Measurements from ENCODE around the gene PDLIM1. TPM values are rescaled to one million over a fixed set of nuclear protein-coding genes. Genes with fewer than 3 reads are reported as not detected.
"Not testable (repeated sequence)": the region's sequence is repeated elsewhere in the genome, so short reads cannot be mapped to it uniquely, and the experiment has no call there.

PDLIM1 gene
- total RNA-seq, 1 donor from 2014 or later, result 2.6 TPM

- H3K27ac Mint-ChIP-seq, result no peak overlapping the region
- DNase-seq (ENCODE audit: low spot score), result no peak
- H3K4me3 Mint-ChIP-seq, result no peak overlapping the region
- H3K9me3 Mint-ChIP-seq, result no peaks in the 10 kb centered on the region
- no peaks in the 10 kb centered on the region for H3K4me1 Mint-ChIP-seq (ENCODE audit: low read depth)
- no peaks in the 10 kb centered on the region for H3K36me3 Mint-ChIP-seq (ENCODE audit: low read depth)
- peaks cover 2% of the 10 kb centered on the region for H3K27me3 Mint-ChIP-seq (ENCODE audit: insufficient read depth)
- intact Hi-C loops (cut with micrococcal nuclease), result no loop called here
These were observed 79.1 kb downstream of the PDLIM1 start for GRCh38 chr10:95211606-95212279.

DNA sequence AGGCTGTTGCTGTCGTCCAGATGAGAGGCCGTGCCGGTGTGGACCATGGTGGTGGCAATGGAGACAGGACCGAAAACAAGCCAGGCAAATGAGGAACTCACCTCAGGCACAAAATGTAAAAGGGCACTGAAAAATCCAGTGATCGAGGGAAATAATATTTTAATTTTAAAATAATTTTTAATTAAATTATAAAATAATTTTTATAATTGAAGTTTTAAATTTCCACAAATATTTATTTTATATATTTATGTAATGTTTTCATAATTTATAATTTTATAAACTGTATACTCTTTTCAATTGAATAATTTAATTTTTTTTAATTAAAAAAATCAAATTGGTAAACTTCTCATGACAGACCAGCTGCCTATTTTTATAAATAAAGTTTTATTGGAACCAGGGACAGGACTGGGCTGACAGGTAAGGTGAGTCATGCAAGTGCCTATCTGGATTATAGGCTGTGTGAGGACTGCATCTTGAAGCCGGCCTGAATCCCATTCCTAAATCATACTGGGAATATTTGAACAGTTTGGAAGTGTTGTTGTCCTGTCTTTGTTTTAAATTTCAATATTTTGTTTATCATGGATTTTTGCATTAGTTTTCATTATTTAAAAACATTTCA lies 81.2 kb downstream of the PDLIM1 start:
- Mint-ChIP-seq H3K27me3 (ENCODE audit: insufficient read depth) (no peaks in the 10 kb centered on the region), H3K9me3 (no peaks in the 10 kb centered on the region), H3K4me3 (no peak overlapping the region), H3K36me3 (ENCODE audit: low read depth) (no peaks in the 10 kb centered on the region), H3K27ac (no peak overlapping the region), H3K4me1 (ENCODE audit: low read depth) (no peaks in the 10 kb centered on the region)
- DNase-seq (ENCODE audit: low spot score), result no peak
- intact Hi-C loops (cut with micrococcal nuclease), result loop anchor here (2.0 kb wide), 1 partner anchor 153 kb away; no protein-coding TSS in a partner anchor

DNA sequence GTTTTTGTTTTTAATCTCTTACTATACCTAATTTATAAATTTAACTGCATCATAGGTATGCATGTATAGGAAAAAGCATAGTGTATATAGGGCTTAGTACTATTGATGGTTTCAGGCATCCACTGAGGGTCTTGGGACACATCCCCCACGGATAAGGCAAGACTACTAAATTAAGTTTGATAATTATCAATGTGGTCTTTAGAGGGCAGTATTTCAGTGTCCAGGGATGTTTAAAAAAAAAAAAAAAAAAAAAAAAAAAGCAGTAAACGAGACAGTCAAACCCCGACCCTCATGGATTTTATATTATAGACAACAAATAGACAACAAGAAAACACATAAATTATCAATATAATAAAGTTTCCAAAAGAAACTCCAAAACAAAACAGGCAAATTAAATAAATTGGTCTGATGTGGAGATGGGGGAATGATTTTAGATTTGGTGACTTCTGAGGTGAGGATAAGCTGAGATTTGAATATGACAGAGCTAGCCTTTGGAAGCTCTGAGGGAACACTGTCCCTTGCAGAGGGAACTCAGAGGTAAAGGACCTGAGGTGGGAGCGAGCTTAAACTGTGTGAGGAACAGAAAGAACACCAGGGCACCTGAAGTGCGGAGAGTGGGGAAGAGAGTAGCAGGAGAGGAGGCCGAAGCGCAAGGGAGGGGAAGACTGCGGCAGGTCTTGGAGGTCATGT lies 82.0 kb downstream of the PDLIM1 start:
- Mint-ChIP-seq H3K4me3 (no peak overlapping the region), H3K9me3 (no peaks in the 10 kb centered on the region), H3K4me1 (ENCODE audit: low read depth) (no peaks in the 10 kb centered on the region), H3K27me3 (ENCODE audit: insufficient read depth) (no peaks in the 10 kb centered on the region), H3K27ac (no peak overlapping the region), H3K36me3 (ENCODE audit: low read depth) (no peaks in the 10 kb centered on the region)
- intact Hi-C loops (cut with micrococcal nuclease), result loop anchor here (1.0 to 2.0 kb wide), 2 partner anchors 34 to 154 kb away; no protein-coding TSS in a partner anchor
- DNase-seq (ENCODE audit: low spot score), result no peak

GRCh38 chr10:95202865-95203264 lies 87.9 kb downstream of the PDLIM1 start:
- H3K9me3 Mint-ChIP-seq; H3K27me3 Mint-ChIP-seq (ENCODE audit: insufficient read depth); H3K36me3 Mint-ChIP-seq (ENCODE audit: low read depth); H3K27ac Mint-ChIP-seq; intact Hi-C loops (cut with micrococcal nuclease); DNase-seq (ENCODE audit: low spot score); H3K4me3 Mint-ChIP-seq; H3K4me1 Mint-ChIP-seq (ENCODE audit: low read depth): not testable (repeated sequence)

DNA sequence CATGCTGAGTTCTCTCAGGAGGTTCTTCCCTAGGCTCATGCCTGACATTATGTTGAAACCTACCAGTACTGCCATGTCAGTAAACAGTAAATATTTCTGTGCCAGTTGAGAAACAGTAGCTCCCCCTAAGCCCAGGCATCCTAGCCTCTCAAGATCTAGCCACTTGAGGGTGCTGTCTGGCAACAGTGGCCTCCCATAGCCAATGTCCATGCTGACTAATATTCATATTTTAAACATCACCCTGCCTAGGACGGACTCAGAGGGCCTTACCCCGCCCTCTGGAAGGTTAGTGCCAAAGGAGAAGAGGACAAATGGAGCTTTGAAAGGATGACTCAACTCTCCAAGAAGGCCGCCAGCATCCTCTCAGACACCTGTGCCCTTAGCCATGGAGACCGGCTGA lies 89.1 kb downstream of the PDLIM1 start:
- H3K9me3 Mint-ChIP-seq, result no peaks in the 10 kb centered on the region
- H3K4me1 Mint-ChIP-seq (ENCODE audit: low read depth), result no peaks in the 10 kb centered on the region
- DNase-seq (ENCODE audit: low spot score), result no peak
- intact Hi-C loops (cut with micrococcal nuclease), result no loop called here
- H3K36me3 Mint-ChIP-seq (ENCODE audit: low read depth), result no peaks in the 10 kb centered on the region
- no peak overlapping the region for H3K4me3 Mint-ChIP-seq
- no peak overlapping the region for H3K27ac Mint-ChIP-seq
- no peaks in the 10 kb centered on the region for H3K27me3 Mint-ChIP-seq (ENCODE audit: insufficient read depth)

GRCh38 chr10:95196046-95196445 lies 94.8 kb downstream of the PDLIM1 start:
- no peaks in the 10 kb centered on the region for H3K36me3 Mint-ChIP-seq (ENCODE audit: low read depth)
- H3K27me3 Mint-ChIP-seq (ENCODE audit: insufficient read depth), result peaks cover 5% of the 10 kb centered on the region
- DNase-seq (ENCODE audit: low spot score), result no peak
- no peak overlapping the region for H3K4me3 Mint-ChIP-seq
- no peak overlapping the region for H3K27ac Mint-ChIP-seq
- H3K9me3 Mint-ChIP-seq, result no peaks in the 10 kb centered on the region
- intact Hi-C loops (cut with micrococcal nuclease), result no loop called here
- H3K4me1 Mint-ChIP-seq (ENCODE audit: low read depth), result no peaks in the 10 kb centered on the region

DNA sequence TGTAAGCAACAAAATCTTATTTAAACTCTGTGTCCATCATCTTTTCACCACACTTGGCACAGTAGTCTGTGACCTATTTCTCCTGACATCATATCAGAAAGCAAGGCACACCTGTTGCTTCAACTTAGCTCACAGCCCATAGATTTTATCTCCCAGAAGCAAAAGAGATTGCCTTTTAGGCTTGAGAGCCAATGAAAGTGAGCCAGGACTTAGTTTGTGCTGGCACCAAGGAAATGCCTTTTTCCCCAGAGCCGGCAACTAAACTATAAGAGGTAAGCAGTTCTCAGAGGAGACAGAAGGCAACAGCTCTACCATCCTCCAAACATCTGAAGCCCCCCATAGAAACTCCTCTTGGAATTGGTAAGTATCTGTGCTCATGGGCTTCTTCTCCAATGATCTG lies 96.9 kb downstream of the PDLIM1 start, which contains the start of gene ACSM6:
Gene ACSM6 (plus strand): TSS at position 295 of the 400 bp plus-strand sequence. CDS start 248 bp downstream, outside the sequence.
- DNase-seq (ENCODE audit: low spot score), result no peak
- Mint-ChIP-seq H3K27ac (no peak within 1 kb of the TSS), H3K4me1 (ENCODE audit: low read depth) (no peaks in the 10 kb centered on the region), H3K36me3 (ENCODE audit: low read depth) (no peaks in the 10 kb centered on the region), H3K9me3 (no peaks in the 10 kb centered on the region), H3K27me3 (ENCODE audit: insufficient read depth) (peaks cover 8% of the 10 kb centered on the region), H3K4me3 (no peak within 1 kb of the TSS)
- intact Hi-C loops (cut with micrococcal nuclease), result no loop called here

- Mint-ChIP-seq H3K9me3 (no peaks in the 10 kb centered on the region), H3K27me3 (ENCODE audit: insufficient read depth) (peaks cover 20% of the 10 kb centered on the region), H3K27ac (no peak overlapping the region), H3K4me1 (ENCODE audit: low read depth) (peaks cover 5% of the 10 kb centered on the region), H3K4me3 (no peak overlapping the region), H3K36me3 (ENCODE audit: low read depth) (no peaks in the 10 kb centered on the region)
- no peak for DNase-seq (ENCODE audit: low spot score)
- intact Hi-C loops (cut with micrococcal nuclease), result no loop called here
These were observed 102.2 kb downstream of the PDLIM1 start for GRCh38 chr10:95188593-95188992.

DNA sequence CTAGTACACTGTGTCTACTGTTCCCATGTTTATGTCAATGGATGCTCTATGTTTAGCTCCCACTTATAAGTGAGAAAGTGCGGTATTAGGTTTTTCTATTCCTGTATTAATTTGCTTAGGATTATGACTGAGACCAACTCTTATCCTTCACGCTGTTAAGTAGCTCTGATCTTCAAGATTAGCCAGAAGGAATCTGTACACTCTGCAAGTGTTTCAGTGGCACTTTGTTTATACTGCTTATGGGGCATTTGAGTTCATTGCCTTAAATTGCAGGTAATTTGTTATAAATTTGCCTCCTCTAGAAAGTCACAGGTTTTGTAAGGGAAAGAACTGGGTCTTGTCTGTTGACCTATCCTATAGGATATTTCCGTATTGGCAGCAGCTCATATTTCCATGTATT lies 103.2 kb downstream of the PDLIM1 start:
- no peaks in the 10 kb centered on the region for H3K9me3 Mint-ChIP-seq

More for the DNA sequence above, 103.2 kb downstream of the PDLIM1 start:
- H3K27me3 Mint-ChIP-seq (ENCODE audit: insufficient read depth), result peaks cover 22% of the 10 kb centered on the region
- H3K4me3 Mint-ChIP-seq, result no peak overlapping the region
- peaks cover 5% of the 10 kb centered on the region for H3K4me1 Mint-ChIP-seq (ENCODE audit: low read depth)
- DNase-seq (ENCODE audit: low spot score), result no peak
- H3K36me3 Mint-ChIP-seq (ENCODE audit: low read depth), result no peaks in the 10 kb centered on the region
- H3K27ac Mint-ChIP-seq, result no peak overlapping the region
- intact Hi-C loops (cut with micrococcal nuclease), result no loop called here

Other genes starting within 250 kb of the PDLIM1 start
- not detected in 2 replicates for gene CYP2C8, start 221.5 kb downstream of the PDLIM1 start, total RNA-seq
- not detected in 2 replicates for gene ACSM6, start 96.8 kb downstream of the PDLIM1 start, total RNA-seq